ENCODE measurements around the gene RBBP8NL.
"Not testable (repeated sequence)": the region's sequence is repeated elsewhere in the genome, so short reads cannot be mapped to it uniquely, and the experiment has no call there.

The RBBP8NL gene

GRCh38 chr20:62445553-62446340 is 18.4 kb upstream of the RBBP8NL start:
- DNase-seq (ENCODE audit: low read depth in 3 of 3), result no peak

DNA sequence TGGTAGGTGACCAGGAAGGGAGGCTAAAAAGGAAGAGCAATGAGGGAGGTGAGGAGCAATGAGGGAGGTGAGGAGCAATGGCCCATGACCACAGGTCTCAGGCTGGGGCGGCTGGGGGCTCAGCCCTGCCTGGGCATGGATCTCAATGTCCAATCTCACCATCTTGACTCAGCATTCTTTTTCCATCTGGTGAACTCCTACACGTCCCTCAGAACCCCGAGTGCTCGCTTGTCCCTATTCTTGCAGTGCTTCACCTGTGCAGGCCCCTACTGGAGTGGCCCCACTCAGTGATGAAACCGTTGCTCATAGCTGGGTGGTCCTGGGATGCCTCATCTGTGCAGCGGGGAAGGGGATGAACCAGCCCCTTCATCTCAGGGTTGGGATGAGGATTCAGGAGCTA is 16.9 kb upstream of the RBBP8NL start:
- DNase-seq (ENCODE audit: low read depth in 3 of 3), result no peak

DNA sequence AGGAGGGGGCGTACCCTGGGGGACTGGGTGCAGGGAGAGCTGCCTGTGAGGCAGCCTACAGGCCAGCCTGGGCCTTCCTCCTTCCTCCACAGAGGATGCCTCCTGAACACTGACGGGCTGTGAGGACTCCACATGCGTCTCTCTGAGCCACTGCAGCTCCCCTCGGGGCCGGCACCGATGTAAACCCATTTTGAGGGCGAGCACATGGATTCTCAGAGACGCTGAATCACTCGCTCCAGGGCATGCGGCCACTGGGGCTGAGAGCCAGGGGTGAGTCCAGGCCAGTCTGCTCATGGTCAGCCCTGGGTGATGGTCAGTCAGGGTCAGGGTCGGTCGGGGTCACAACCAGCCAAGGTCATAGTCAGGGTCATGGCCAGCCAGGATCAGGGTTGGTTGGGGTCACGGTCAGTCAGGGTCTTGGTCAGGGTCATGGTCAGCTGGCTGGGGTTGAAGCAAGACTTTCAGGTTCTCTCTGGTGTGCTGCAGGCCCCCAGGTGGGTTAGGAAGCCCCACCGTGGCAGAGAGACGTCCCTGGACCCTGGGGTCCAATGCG is 14.7 kb upstream of the RBBP8NL start:
- DNase-seq (ENCODE audit: low read depth in 3 of 3), result no peak

- DNase-seq (ENCODE audit: low read depth in 3 of 3), result no peak
Observed at GRCh38 chr20:62439218-62439617, 11.9 kb upstream of the RBBP8NL start.

DNA sequence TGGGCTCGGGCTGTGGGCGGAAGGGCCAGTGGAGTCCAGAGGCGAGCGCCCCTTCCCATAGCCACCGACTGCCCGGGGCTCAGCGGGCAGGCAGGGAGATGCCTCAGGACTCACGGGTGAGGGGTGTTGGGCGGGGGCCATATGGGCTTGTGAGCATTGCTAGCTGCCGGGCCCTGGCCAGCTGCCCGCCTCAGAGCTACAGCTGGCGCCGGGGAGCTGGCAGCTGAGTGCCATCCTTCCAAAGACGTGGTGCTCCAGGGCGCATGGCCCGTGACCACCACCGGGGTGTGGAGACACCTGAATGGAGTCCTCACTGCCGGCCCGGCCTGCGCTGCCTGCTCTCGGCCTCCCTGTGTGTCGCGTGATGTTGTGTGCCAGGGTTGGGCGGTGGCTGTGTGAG is 10.6 kb upstream of the RBBP8NL start:
- no peak for DNase-seq (ENCODE audit: low read depth in 3 of 3)

DNA sequence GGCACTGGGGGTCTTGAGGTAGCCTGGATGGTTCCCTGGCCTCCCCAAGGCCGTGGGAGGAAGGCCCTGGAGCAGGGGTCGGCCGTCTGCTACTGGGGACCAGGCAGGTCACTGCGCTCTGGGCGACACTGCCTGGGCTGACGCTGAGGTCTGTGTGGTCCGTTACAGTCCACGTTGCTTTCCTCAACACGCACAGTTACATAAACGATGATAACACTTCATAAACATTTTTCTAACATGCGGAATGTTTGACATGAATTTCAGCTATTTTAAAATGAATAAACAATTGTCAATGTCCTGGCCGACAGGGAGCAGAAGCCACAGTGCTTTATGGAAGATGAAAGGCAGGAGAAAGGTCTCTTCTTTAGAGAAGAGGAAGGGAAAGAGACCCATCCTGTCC is 10.2 kb upstream of the RBBP8NL start:
- no peak for DNase-seq (ENCODE audit: low read depth in 3 of 3)

GRCh38 chr20:62436692-62437091 is 9.4 kb upstream of the RBBP8NL start:
- no peak for DNase-seq (ENCODE audit: low read depth in 3 of 3)

DNA sequence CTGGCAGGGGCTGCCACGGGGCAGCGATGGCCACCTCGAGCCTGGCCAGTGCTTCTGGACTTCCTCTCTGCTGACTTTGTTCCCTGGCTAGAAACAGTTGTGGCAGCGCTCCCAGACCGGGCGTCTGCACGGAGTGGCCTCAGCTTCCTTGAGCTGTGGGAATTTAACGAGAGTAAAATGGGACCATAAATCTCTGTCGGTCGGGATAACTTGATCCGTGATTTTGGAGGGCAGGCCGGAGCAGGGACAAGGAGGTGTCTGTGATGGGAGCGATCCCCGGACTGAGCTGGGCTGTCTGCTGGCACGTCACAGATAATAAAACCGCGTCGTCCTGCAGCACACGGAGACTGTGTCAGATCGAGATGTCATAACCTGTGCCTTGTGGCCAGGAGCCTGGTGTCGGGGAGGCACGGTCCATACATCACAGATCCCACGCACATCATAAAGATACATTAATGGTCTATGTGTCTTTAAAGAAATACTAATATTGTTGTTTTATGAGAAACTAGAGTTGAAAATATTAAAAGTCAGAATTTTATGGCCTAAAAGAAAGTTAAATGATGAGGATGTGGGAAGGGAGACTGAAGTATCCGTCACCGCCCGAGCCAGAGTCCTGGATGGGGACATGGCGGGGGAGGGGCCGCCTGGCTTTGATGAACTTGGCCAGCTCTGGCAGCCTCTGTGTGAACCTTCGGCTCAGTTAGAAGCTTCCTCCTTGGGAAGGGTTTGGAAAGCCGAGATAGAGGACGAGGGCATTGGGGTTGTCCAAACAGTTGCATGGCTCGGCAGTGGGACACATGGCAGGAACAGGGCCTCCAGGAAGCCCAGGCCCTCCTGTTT is 6.5 kb upstream of the RBBP8NL start:
- no peak for DNase-seq (ENCODE audit: low read depth in 3 of 3)

GRCh38 chr20:62430866-62431447 is 3.6 kb upstream of the RBBP8NL start:
- no peak for DNase-seq (ENCODE audit: low read depth in 3 of 3)

DNA sequence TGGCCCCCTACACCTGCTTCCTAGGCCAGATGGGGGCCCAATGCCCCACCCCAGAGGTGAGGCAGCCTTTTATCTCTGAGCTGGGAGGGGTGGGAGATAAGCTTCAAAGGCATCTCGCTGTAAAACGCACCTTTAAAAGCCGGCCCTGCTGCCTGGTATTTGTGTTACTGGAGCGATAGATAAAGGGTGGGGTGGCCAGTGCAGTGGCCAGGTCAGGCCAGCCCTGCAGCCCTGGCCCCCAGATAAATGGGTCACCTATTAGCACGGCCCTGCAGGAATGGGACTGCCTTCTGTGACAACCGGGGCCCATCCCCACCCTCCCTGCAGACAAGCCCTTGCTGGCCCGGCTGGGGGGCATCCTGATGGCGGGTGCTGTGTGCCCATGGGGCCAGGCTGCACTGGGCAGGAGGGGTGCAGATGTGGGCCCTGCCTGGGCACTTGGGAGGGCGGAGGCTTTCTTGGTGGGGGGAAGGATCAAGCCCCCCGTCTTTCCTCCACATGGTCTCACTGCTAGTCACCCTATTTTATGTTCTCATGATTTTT is 3.0 kb upstream of the RBBP8NL start:
- no peak for DNase-seq (ENCODE audit: low read depth in 3 of 3)

GRCh38 chr20:62429455-62430310 is 2.3 kb upstream of the RBBP8NL start:
- DNase-seq (ENCODE audit: low read depth in 3 of 3), result no peak

DNA sequence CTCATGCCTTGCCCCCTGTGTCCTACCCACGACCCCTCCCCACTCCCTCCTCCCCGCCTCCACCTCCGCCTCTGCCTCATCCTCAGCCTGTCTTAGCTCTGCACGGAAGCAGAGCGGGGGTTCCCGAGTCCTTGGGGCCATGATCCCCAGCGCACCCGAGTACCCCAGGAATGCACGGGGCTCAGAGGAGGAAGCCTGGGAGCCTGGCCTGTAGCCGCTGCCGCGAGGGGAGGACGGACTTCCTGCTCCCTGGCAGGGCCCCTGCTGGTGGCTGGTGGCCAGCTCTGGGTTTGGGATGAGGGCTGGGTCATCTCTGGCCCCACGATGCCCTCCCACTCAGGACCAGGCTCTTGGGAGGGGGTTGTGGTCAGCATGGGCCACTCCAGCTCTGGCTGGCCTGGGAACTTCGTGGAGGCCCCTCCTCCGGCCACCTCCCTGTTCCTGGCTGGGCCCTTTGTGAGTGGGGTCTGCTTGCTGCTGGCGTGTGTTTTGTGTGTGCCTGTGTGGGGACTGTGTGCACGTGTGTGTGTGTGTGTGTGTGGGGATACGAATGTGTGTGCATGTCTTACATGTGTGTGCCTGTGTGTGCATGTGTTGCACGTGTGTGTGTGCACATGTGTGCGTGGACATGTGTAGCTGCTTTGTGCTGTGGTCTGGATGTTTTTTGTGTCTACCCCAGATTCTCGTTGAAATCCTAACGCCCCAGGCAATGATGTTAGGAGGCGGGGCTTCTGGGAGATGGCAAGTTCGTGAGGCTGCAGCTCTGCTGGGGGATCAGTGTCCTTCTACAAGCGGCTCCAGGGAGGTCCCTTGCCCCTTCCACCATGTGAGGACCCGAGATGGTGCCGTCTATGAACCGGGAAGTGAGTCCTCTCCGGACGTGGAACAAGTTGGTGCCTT is 1.3 kb upstream of the RBBP8NL start:
- no peak for DNase-seq (ENCODE audit: low read depth in 3 of 3)

DNA sequence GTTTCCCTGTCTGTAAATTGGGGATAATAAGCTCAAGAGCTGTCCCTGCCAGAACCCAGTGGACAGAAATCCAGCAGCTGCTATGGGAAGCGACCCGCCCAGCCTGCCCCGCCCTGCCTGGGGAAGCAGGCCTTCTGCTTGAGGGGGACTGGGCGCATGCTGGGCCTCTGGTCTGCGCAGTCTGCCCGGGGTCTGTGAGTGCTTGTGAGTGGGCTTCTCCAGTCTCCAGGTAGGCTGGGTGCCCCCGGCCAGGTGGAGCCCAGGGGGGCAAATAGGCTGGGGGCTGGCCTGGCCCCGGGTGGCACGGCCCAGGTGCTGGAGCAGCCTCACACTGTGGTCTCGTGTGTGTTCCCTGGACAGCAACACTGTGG is 648 bp upstream of the RBBP8NL start:
- no peak for DNase-seq (ENCODE audit: low read depth in 3 of 3)

DNA sequence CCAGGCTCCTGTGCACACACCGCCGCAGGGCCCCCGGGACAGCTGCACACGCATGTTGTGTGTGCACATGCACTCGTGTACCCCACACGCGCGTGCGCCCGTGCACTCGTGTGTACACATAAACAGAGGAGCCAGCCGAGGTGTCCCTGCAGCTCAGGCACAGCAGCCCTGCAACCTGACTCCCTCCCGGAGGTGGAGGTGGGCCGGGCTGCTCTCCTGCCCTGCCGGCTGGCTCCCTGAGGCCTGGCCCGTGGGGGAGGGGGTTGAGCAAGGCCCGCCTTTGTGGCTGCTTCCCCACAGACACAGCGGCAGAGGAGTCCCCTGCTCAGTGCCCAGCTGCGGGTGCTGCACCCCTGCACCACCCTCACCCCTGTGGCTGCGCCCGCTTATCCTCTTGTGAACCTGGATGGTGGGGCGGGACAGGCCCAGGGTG is 624 bp downstream of the RBBP8NL start:
- DNase-seq (ENCODE audit: low read depth in 3 of 3), result no peak

DNA sequence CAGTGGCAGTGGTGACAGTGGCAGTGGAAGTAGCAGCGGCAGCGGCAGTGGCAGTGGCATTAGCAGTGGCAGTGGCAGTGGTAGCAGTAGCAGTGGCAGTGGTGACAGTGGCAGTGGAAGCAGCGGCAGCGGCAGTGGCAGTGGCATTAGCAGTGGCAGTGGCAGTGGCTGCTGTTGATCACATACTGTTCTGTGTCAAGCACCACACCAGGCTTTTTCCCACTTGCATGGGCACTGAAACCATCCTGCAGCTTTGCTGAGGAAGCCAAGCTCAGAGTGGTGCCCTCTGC is 1.3 kb downstream of the RBBP8NL start:
- not testable (repeated sequence) for DNase-seq (ENCODE audit: low read depth in 3 of 3)

- no peak for DNase-seq (ENCODE audit: low read depth in 3 of 3)
Observed at GRCh38 chr20:62425281-62426058, 1.9 kb downstream of the RBBP8NL start.

GRCh38 chr20:62424249-62425107 is 2.9 kb downstream of the RBBP8NL start:
- no peak for DNase-seq (ENCODE audit: low read depth in 3 of 3)

GRCh38 chr20:62423326-62423706 is 4.0 kb downstream of the RBBP8NL start:
- no peak for DNase-seq (ENCODE audit: low read depth in 3 of 3)

All from stimulated activated CD4-positive, alpha-beta T cell treated with anti-CD3 and anti-CD28 coated beads, TNF-alpha, amount 100 ng/mL, for 48 hours (primary cell).